GM23338 (cell line): ENCODE data around the gene CRAMP1. TPM values are rescaled to one million over a fixed set of nuclear protein-coding genes. Genes with fewer than 3 reads are reported as not detected.

ENCODE experiments used
- ATAC-seq: fragments of 200-7000 bp; cut with Tn5 transposase; 3 replicates; pipeline ENCODE4 v1.9.1; 2020
- DNase-seq: peaks from one replicate; pipeline ENCODE4 v3.0.0-alpha.2; 2015; ENCODE audit warnings: low spot score
- H2AFZ ChIP-seq: fragments of 200-600 bp; sonication (generic); 2 replicates; pipeline ENCODE4 v1.8.0; 2016; ENCODE audit warnings: antibody characterized with exemption, mild to moderate bottlenecking, moderate library complexity
- H3F3A ChIP-seq: fragments of 200-600 bp; sonication (generic); replicated peaks from 2 replicates; pipeline ENCODE4 v1.8.0; 2017; ENCODE audit warnings: antibody characterized with exemption, mixed run types, low read depth
- H3K27ac ChIP-seq: fragments of 200-600 bp; sonication (generic); 2 replicates; pipeline ENCODE4 v1.6.1; 2016; ENCODE audit warnings: low read depth
- H3K27me3 ChIP-seq: fragments of 200-600 bp; sonication (generic); 2 replicates; pipeline ENCODE4 v1.8.0; 2016; ENCODE audit warnings: mild to moderate bottlenecking, mixed run types, moderate library complexity; ENCODE audit not compliant: insufficient read depth
- H3K36me3 ChIP-seq: fragments of 200-600 bp; sonication (generic); 2 replicates; pipeline ENCODE4 v1.8.0; 2016; ENCODE audit warnings: mild to moderate bottlenecking; ENCODE audit not compliant: insufficient read depth
- H3K4me1 ChIP-seq: fragments of 200-600 bp; sonication (generic); 2 replicates; pipeline ENCODE4 v1.8.0; 2016; ENCODE audit warnings: mild to moderate bottlenecking, moderate library complexity; ENCODE audit not compliant: insufficient read depth
- H3K4me2 ChIP-seq: fragments of 200-600 bp; sonication (generic); 2 replicates; pipeline ENCODE4 v1.7.1; 2017; ENCODE audit warnings: mixed run types
- H3K4me3 ChIP-seq: fragments of 200-600 bp; sonication (generic); 2 replicates; pipeline ENCODE4 v1.6.1; 2016; ENCODE audit warnings: mixed run types
- H3K79me2 ChIP-seq: fragments of 200-600 bp; sonication (generic); replicated peaks from 2 replicates; pipeline ENCODE4 v1.8.0; 2017; ENCODE audit warnings: mild to moderate bottlenecking; ENCODE audit not compliant: insufficient read depth
- H3K9me2 ChIP-seq: fragments of 200-600 bp; sonication (generic); 2 replicates; pipeline ENCODE4 v1.8.0; 2017; ENCODE audit not compliant: insufficient read depth
- H4K20me1 ChIP-seq: fragments of 200-600 bp; sonication (generic); replicated peaks from 2 replicates; pipeline ENCODE4 v1.8.0; 2017; ENCODE audit warnings: mild to moderate bottlenecking; ENCODE audit not compliant: insufficient read depth
- H3K27ac Mint-ChIP-seq: 2 replicates; pipeline ENCODE4 v1.8.0; 2020; ENCODE audit warnings: inconsistent platforms, mild to moderate bottlenecking, moderate library complexity, mixed read lengths
- H3K27me3 Mint-ChIP-seq: 3 replicates; pipeline ENCODE4 v1.8.0; 2022; ENCODE audit warnings: low read depth, mild to moderate bottlenecking, moderate library complexity, mixed read lengths, inconsistent platforms; ENCODE audit not compliant: insufficient read depth, poor library complexity
- H3K36me3 Mint-ChIP-seq: 3 replicates; pipeline ENCODE4 v1.8.0; 2021; ENCODE audit warnings: low read depth, mild to moderate bottlenecking, inconsistent platforms, moderate library complexity, mixed read lengths
- H3K4me1 Mint-ChIP-seq: 3 replicates; pipeline ENCODE4 v1.8.0; 2020; ENCODE audit warnings: mild to moderate bottlenecking, inconsistent platforms, mixed read lengths
- H3K4me3 Mint-ChIP-seq: 3 replicates; pipeline ENCODE4 v1.8.0; 2021; ENCODE audit warnings: moderate library complexity, mild to moderate bottlenecking, inconsistent platforms, mixed read lengths
- H3K9me3 Mint-ChIP-seq: 3 replicates; pipeline ENCODE4 v1.8.0; 2020; ENCODE audit warnings: moderate library complexity, mild to moderate bottlenecking, inconsistent platforms, mixed read lengths
- CREB1 ChIP-seq: fragments of 250-450 bp; sonication (Bioruptor Pico); IDR thresholded peaks from 2 replicates; pipeline ENCODE4 v1.5.0; 2020; ENCODE audit warnings: low read depth, mild to moderate bottlenecking, moderate library complexity
- CTCF ChIP-seq, 2 experiments: fragments of 200-600 bp in 1 of 2; sonication (generic) in 1 of 2; conservative IDR thresholded peaks; 2 replicates each; pipeline versions ENCODE4 v1.5.1 to v1.6.1; 2016 to 2017; ENCODE audit warnings: antibody characterized with exemption in 2 of 2, low read depth in 2 of 2, mild to moderate bottlenecking in 2 of 2, moderate library complexity in 1 of 2
- ETS1 ChIP-seq: IDR thresholded peaks from 2 replicates; pipeline ENCODE4 v1.6.1; 2016; ENCODE audit warnings: antibody characterized with exemption
- EZH2 ChIP-seq: fragments of 200-600 bp; sonication (generic); IDR thresholded peaks from one replicate; pipeline ENCODE4 v1.8.0; 2017; ENCODE audit warnings: antibody characterized with exemption, mild to moderate bottlenecking, low read depth; ENCODE audit not compliant: unreplicated experiment
- EZH2phosphoT487 ChIP-seq: fragments of 200-600 bp; sonication (generic); IDR thresholded peaks from one replicate; pipeline ENCODE4 v1.8.1; 2018; ENCODE audit warnings: antibody characterized with exemption; ENCODE audit not compliant: unreplicated experiment
- NANOG ChIP-seq: IDR thresholded peaks from 2 replicates; pipeline ENCODE4 v1.6.1; 2016; ENCODE audit warnings: antibody characterized with exemption, borderline replicate concordance
- POLR2AphosphoS5 ChIP-seq: IDR thresholded peaks from 2 replicates; pipeline ENCODE4 v1.6.1; 2016; ENCODE audit warnings: antibody characterized with exemption, low read depth
- REST ChIP-seq: IDR thresholded peaks from one replicate; pipeline ENCODE4 v1.6.1; 2018; ENCODE audit warnings: antibody characterized with exemption; ENCODE audit not compliant: unreplicated experiment
- STAT1 ChIP-seq: IDR thresholded peaks from one replicate; pipeline ENCODE4 v1.6.1; 2016; ENCODE audit warnings: antibody characterized with exemption; ENCODE audit not compliant: unreplicated experiment
- ZNF114 ChIP-seq: fragments of 250-450 bp; sonication (Bioruptor Pico); IDR thresholded peaks from 2 replicates; pipeline ENCODE4 v1.5.0; 2020; ENCODE audit warnings: mild to moderate bottlenecking, moderate library complexity
- polyA plus RNA-seq: library from polyadenylated mRNA; unstranded; fragments of >200 nt; fragmentation: Nextera tagmentation; extraction: Ambion mirVana; gene quantifications from 2 replicates; pipeline ENCODE4 v1.2.1, GENCODE V29; 2016
- total RNA-seq: library from RNA; depleted of rRNA; stranded (reverse); fragments of >200 nt; shearing (Covaris generic); gene quantifications from 2 replicates; pipeline ENCODE4 v1.2.3, GENCODE V29; 2014

CRAMP1 gene
- total and polyA plus RNA-seq, 2 experiments from 2014 or later, result 3.4 to 16.7 TPM

- Histone ChIP-seq H2AFZ (no peak overlapping the region), H3K4me1 (no peaks in the 10 kb centered on the region), H3K27ac (no peak overlapping the region), H3K27me3 (no peaks in the 10 kb centered on the region), H3K9me2 (no peaks in the 10 kb centered on the region), H4K20me1 (peaks cover 21% of the 10 kb centered on the region), H3K4me3 (no peak overlapping the region), H3K79me2 (peaks cover 4% of the 10 kb centered on the region; the same call in 1 of the 2 replicates), H3K4me2 (no peak overlapping the region), H3K36me3 (no peaks in the 10 kb centered on the region), H3F3A (no peaks in the 10 kb centered on the region)
- no peak for TF ChIP-seq CREB1 (CRISPR knock-in tag)
- no peak for TF ChIP-seq ZNF114 (CRISPR knock-in tag)
- no peak for TF ChIP-seq CTCF (conservative IDR thresholded peaks at IDR 0.05; ENCODE audit: low read depth in 2 of 2)
- TF ChIP-seq ETS1, result no peak
- TF ChIP-seq REST, result no peak
- TF ChIP-seq STAT1, result no peak
- no peak for TF ChIP-seq EZH2
- TF ChIP-seq POLR2AphosphoS5, result no peak
- TF ChIP-seq EZH2phosphoT487, result no peak
- no peak for TF ChIP-seq NANOG
- H3K4me1 Mint-ChIP-seq, result no peaks in the 10 kb centered on the region; the same call in 2 of the 3 replicates
- DNase-seq, result no peak
- no peak overlapping the region for H3K4me3 Mint-ChIP-seq
- no peaks in the 10 kb centered on the region; the same call in 2 of the 3 replicates for H3K9me3 Mint-ChIP-seq
- no peaks in the 10 kb centered on the region for H3K27me3 Mint-ChIP-seq
- H3K36me3 Mint-ChIP-seq, result peaks cover 50% of the 10 kb centered on the region
- H3K27ac Mint-ChIP-seq, result no peak overlapping the region
- ATAC-seq, result no peak
Measured at GRCh38 chr16:1650131-1650530, 38.0 kb downstream of the CRAMP1 start.
